HG03097 (cell line): ENCODE data around the gene TBC1D22A.

ENCODE experiments used
- ATAC-seq: cut with Tn5 transposase; IDR thresholded peaks from one replicate; pipeline ENCODE4 v1.9.1; 2021; ENCODE audit not compliant: unreplicated experiment, low FRiP score

TBC1D22A gene

GRCh38 chr22:47187176-47187957 lies 424.9 kb downstream of the TBC1D22A start:
- ATAC-seq = no peak

DNA sequence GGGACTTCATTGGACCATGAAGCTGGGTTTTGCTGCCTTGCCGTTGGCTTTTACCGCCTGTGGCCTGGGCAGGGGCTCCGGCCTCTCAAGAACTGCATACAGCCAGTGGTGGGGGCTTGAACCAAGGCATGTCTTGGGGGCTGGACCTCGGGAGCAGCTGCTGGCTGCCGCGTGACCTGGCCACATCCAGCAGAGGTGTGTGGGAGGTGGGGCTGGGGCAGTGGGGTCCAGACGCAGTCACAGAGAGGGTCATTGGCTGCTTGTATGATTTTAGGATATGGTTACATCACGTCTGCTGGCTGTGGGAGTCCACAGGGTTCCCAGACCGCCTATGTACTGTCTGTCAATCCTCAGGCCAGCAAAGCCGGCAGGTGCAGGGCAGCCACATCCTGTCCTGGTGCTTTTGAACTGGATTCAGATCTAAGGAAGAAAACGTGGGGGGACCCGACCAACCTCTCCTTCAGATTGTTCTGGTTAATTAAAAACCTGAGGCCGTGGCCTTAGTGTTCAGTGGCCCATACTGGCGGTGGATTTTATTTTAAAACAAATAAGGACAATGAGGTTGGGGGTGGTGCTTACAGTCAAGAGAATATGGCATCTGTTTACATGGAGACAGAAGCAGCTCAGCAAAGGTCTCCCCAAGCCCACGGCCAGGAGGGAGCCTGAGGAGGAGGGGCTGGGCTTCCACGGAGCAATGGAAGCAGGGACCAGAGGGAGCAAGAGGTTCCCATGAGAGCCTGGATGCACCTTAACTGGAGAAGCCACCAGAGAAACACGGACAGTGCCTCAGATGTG lies 426.0 kb downstream of the TBC1D22A start:
- ATAC-seq = no peak

- ATAC-seq = no peak
These were observed 426.8 kb downstream of the TBC1D22A start for GRCh38 chr22:47189056-47189916.

DNA sequence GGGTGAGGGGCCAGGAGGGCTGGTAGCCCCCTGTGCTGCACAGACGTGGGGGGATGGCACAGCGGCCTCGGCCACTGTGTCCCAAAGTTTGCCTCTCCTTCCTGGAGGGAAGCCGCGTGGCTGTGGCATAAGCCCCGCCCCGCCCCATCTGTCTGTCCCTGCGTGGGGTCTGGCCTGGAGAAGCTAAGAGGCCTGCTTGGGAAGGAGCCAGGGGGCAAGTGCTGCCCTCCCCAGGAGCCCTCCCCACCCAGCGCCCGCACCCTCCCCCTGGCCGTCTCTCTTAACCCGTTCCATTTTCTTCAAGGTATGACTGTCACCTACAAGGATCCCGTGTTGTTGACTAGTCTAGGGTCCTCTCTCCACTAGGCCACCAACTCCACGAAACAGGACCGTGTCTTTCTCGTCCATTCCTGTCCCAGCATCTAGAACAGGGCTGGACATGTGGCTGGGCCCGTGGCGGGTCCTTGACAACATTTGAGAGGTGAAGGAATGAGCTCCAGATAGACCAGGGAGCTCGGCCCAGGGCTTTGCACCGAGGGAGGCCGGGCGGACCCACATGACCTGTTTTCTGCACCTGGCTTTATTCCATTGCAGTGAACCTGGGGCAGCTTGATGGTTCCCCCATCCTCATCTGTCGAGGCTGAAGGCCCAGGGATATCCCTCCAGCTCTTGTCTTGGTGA lies 428.0 kb downstream of the TBC1D22A start:
- no peak for ATAC-seq

GRCh38 chr22:47190957-47191670 lies 428.7 kb downstream of the TBC1D22A start:
- no peak for ATAC-seq

DNA sequence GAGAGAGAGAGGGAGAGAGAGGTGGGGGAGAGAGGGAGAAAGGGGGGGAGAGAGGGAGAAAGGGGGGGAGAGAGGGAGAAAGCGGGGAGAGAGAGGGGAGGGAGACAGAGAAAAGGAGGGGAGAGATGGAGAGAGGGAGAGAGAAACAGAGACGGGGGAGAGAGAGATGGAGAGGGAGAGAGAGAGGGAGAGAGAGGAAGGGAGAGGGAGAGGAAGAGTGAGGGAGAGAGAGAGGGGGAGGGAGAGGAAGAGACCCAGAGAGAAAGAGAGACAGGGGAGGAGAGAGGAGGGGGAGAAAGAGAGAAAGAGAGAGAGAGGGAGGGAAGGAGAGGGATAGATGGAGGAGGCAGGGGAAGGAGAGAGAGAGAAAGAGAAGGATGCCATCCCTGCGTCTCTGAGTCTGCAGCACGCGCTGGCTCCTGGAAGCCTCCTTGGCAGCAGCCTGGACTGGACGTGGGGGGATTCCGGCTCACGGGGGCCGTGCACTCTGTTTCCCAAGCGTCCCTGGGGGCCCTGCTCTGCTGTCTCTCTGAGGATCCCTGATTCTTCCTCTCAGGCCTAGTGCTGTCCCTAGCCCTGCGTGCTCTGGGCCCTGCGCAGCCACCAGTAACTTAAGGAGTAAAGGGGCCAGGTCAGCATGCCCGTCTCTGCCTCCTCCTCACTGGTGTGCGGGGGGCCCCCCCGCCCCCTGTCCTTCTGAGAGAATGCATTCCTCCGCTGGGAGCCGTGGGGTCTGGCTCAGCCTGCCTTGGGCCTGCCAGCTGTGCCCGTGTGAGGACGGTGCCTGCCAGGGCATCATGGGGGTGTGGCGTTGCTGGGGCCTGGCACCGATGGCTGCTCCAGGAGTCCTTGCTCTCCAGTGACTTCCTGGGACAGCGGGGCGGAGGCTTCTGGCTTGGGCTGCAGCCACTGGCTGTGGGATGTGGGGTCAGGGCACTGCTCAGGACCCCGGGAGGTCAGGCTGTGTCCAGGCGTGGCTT lies 429.5 kb downstream of the TBC1D22A start:
- ATAC-seq = no peak

DNA sequence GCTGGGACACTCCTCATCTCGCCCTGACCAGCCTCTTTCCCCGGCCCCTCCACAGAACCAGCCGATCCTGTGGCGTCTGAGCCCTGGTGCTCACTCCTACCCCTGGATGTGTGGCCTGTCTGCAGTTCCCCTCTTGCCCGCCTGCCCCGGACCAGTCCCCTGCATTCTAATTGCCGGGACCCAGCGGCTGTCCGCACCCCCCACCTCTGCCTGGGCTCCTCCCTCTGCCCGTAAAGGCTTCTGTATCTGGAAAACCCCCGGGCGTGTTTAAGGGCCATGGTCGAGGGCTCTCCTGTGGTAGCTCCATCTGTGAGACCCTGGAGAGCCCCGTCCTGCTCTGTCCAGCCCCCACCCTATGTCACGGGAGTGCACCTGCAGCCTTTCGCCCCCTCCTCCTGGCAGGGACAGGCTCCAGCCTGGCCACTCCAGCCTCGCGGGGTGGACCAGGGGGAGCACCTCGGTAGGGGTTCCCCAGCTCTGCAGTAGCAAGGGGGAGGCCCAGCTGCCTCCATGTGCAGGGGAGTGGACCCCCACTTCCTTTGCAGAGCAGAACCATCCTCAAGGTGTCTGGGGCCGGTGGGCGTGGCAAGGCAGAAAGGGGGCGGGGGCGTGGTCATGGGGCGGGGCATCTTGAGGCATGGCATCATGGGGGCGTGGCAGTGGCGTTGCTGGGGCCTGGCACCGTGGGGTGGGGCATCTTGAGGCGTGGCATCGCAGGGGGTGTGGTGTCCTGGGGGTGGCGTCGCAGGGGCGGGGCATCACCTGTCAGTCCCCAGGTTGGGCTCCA lies 430.4 kb downstream of the TBC1D22A start:
- no peak for ATAC-seq

GRCh38 chr22:47193606-47194329 lies 431.3 kb downstream of the TBC1D22A start:
- no peak for ATAC-seq

DNA sequence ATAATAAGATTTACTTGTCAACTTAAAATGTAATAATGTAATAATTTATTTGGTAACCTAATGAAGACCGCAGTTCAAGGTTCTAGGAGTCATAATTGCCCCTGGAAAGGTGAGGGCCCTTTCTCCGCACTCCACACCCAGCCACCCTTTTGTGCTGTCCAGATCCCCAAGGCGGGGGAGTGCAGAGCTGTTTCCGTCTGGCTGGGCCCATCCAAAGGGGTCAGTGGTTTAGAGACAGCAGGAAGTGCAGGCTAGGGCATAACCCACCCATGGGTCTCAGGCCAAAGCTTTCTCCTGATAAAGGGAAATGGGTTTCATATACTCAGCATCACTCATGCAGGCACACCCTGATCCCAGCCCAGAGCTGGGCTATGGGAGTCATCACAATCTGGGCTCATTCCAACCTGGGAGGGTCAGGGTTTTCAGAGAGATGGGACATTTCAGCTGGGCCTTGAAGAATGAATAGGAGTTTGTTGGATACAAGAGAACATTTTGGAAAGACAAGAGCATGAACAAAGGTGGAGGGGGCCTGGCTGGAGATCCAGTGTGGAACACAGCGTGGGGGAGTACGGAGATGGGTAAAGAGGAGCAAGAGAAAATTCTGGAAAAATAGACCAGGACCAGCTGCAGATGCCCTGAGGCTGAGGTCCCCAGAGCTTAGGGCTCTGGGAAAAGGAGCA lies 432.2 kb downstream of the TBC1D22A start:
- no peak for ATAC-seq

GRCh38 chr22:47195156-47195483 lies 432.7 kb downstream of the TBC1D22A start:
- ATAC-seq = no peak

- ATAC-seq = no peak
These were observed 433.2 kb downstream of the TBC1D22A start for GRCh38 chr22:47195484-47196165.

GRCh38 chr22:47196166-47196849 lies 433.9 kb downstream of the TBC1D22A start:
- ATAC-seq = no peak

GRCh38 chr22:47196881-47197772 lies 434.7 kb downstream of the TBC1D22A start:
- ATAC-seq = no peak

DNA sequence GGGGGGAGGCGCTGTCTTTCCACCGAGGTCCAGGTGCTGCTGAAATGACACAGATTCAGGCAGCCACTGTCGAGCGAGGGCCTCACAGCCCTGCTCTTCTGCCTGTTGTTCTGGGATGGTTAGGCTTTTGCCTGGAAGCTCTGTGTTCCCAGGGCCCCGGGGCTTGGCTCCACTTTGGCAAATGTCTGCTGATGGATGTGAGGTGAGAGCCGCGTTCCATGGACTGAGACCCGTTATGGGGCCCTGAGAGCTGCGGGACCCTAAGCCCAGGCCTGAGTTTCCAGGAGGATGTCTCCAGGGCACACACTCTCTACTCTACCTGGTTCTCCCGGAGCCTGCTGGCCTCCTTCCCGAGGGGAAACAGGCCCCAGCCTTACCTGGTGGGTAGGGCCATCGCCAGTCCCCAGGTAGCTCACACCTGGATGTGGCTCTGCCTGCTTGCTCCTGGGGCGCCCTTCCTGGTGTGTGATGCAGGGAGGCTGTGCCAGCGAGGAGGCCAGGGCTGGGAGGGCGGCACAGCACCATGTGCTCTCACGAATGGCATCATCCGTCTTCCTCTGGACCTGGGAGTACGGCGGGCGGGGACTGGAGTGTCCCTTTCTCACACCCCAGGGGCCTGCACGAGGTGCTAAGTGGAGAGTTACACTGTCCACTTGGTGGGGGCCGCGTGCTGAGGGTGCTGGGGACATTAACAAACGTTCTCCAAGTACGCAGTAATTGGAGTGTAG lies 435.5 kb downstream of the TBC1D22A start:
- ATAC-seq = no peak
